Spleen (tissue), 13 donors: ENCODE measurements around the gene SLC7A4. TPM values are rescaled to one million over a fixed set of nuclear protein-coding genes. Genes with fewer than 3 reads are reported as not detected.

Experiments used
- DNase-seq: peaks from one replicate; pipeline ENCODE4 v3.0.0-alpha.2; 2020
- H3K27ac ChIP-seq, 8 donors: fragments of 200-600 bp; sonication (generic) in 7 of 8; 1 replicate in 4 of 8; 2 replicates in 4 of 8; pipeline versions ENCODE4 v1.5.0 to v1.8.0; 2016 to 2021; ENCODE audit warnings: inconsistent platforms in 4 of 8, mild to moderate bottlenecking in 4 of 8, moderate library complexity in 1 of 8
- H3K27me3 ChIP-seq, 7 donors: fragments of 200-600 bp; sonication (generic) in 6 of 7; replicated peaks in 1 of 7; 1 replicate in 4 of 7; 2 replicates in 3 of 7; pipeline versions ENCODE4 v1.5.0 to v1.8.0; 2016 to 2021; ENCODE audit warnings: inconsistent platforms in 3 of 7, mild to moderate bottlenecking in 1 of 7
- H3K36me3 ChIP-seq, 6 donors: fragments of 200-600 bp; sonication (generic) in 5 of 6; 1 replicate in 4 of 6; 2 replicates in 2 of 6; pipeline versions ENCODE4 v1.5.0 to v1.8.0; 2016 to 2021; ENCODE audit warnings: inconsistent platforms in 2 of 6
- H3K4me1 ChIP-seq, 6 donors: fragments of 200-600 bp; sonication (generic) in 5 of 6; 1 replicate in 3 of 6; 2 replicates in 3 of 6; pipeline versions ENCODE4 v1.5.0 to v1.8.0; 2016 to 2021; ENCODE audit warnings: inconsistent platforms in 3 of 6
- H3K4me3 ChIP-seq, 8 donors: fragments of 200-600 bp; sonication (generic) in 7 of 8; 1 replicate in 4 of 8; 2 replicates in 4 of 8; pipeline versions ENCODE4 v1.5.0 to v1.8.0; 2016 to 2021; ENCODE audit warnings: inconsistent platforms in 4 of 8, mild to moderate bottlenecking in 4 of 8, moderate library complexity in 2 of 8
- H3K9me3 ChIP-seq, 8 donors: fragments of 200-600 bp; sonication (generic) in 7 of 8; 1 replicate in 4 of 8; 2 replicates in 4 of 8; pipeline versions ENCODE4 v1.5.0 to v1.8.0; 2016 to 2021; ENCODE audit warnings: inconsistent platforms in 4 of 8
- POLR2A ChIP-seq, 3 donors: fragments of 450-650 bp; IDR thresholded peaks; one replicate each; pipeline ENCODE4 v1.5.1; 2017; ENCODE audit warnings: antibody characterized with exemption in 3 of 3, mild to moderate bottlenecking in 1 of 3
- POLR2AphosphoS5 ChIP-seq, 3 donors: sonication (generic); formaldehyde crosslinking; IDR thresholded peaks; one replicate each; pipeline ENCODE4 v1.5.1; 2017; ENCODE audit warnings: antibody characterized with exemption in 3 of 3
- WGBS, 5 donors: extraction: QIAGEN DNeasy Blood & Tissue Kit in 3 of 5; methylation state at CpG; one replicate each; pipeline versions ENCODE4 v1.1.5 to v1.1.7; 2013 to 2018; 5-methylcytosine and 5-hydroxymethylcytosine counted together
- intact Hi-C: fragments of 100-400 bp; cut with DNase I; formaldehyde crosslinking; loops from one replicate; pipeline ENCODE4 v1.15.0; 2023; ENCODE audit warnings: low total_unique reads
- long read RNA-seq, 2 donors: transcript quantifications; one replicate each; lab custom pipeline, GENCODE V29; 2026
- polyA plus RNA-seq, 3 donors: library from polyadenylated mRNA; stranded (reverse); fragments of 200-250 nt; gene quantifications; one replicate each; pipeline ENCODE4 v1.2.1, GENCODE V29; 2013
- total RNA-seq, 7 donors: library from RNA; depleted of rRNA in 3 of 7; stranded (reverse); fragments of >200 nt in 3 of 7; fragmentation: NEBNext Ultra II Directional in 4 of 7; extraction: Animal tissue kit (Norgen Biotek cat#: 25700) in 4 of 7; gene quantifications; one replicate each; pipeline versions ENCODE4 v1.1.0 to v1.2.1, GENCODE V29; 2016 to 2021
- TF ChIP-seq, protein P1 (sequence below), 11 experiments: fragments of 200-600 bp in 7 of 11; fragments of 450-650 bp in 4 of 11; sonication (generic) in 4 of 11; IDR thresholded peaks in 8 of 11; conservative IDR thresholded peaks in 3 of 11; 1 replicate in 7 of 11; 2 replicates in 4 of 11; pipeline versions ENCODE4 v1.4.0 to v1.8.0; 2016 to 2021; ENCODE audit warnings: antibody characterized with exemption in 11 of 11, inconsistent platforms in 4 of 11, mild to moderate bottlenecking in 1 of 11
- donor health status: healthy with polysubstance abuse.
- donor health status: DM: no; HTN: no; CAD: no; lungs with moderate emphysema.
- donor health status: DM: no; HTN: no; CAD: no.
- donor health status: Bipolar disorder and iron deficiency.
- donor health status: healthy.
- donor health status: DM: no; HTN: no; CAD: no.
- donor health status: DM: yes; HTN: yes; CAD: no.

Gene SLC7A4, protein sequence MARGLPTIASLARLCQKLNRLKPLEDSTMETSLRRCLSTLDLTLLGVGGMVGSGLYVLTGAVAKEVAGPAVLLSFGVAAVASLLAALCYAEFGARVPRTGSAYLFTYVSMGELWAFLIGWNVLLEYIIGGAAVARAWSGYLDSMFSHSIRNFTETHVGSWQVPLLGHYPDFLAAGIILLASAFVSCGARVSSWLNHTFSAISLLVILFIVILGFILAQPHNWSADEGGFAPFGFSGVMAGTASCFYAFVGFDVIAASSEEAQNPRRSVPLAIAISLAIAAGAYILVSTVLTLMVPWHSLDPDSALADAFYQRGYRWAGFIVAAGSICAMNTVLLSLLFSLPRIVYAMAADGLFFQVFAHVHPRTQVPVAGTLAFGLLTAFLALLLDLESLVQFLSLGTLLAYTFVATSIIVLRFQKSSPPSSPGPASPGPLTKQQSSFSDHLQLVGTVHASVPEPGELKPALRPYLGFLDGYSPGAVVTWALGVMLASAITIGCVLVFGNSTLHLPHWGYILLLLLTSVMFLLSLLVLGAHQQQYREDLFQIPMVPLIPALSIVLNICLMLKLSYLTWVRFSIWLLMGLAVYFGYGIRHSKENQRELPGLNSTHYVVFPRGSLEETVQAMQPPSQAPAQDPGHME
- total RNA-seq (under 1 TPM in 4 of 7 donors, not detected in 3; 0.13 to 0.95 (median 0.30) TPM), polyA plus RNA-seq (under 1 TPM; 0.11 to 0.42 (median 0.29) TPM)
- long read RNA-seq, donor 1, partial matches to known transcripts, result 0 of 1 reads
- long read RNA-seq, donor 1, other reads (novel, unspliced or antisense), result 0 of 1 reads
- long read RNA-seq, donor 2, result 0 reads

DNA sequence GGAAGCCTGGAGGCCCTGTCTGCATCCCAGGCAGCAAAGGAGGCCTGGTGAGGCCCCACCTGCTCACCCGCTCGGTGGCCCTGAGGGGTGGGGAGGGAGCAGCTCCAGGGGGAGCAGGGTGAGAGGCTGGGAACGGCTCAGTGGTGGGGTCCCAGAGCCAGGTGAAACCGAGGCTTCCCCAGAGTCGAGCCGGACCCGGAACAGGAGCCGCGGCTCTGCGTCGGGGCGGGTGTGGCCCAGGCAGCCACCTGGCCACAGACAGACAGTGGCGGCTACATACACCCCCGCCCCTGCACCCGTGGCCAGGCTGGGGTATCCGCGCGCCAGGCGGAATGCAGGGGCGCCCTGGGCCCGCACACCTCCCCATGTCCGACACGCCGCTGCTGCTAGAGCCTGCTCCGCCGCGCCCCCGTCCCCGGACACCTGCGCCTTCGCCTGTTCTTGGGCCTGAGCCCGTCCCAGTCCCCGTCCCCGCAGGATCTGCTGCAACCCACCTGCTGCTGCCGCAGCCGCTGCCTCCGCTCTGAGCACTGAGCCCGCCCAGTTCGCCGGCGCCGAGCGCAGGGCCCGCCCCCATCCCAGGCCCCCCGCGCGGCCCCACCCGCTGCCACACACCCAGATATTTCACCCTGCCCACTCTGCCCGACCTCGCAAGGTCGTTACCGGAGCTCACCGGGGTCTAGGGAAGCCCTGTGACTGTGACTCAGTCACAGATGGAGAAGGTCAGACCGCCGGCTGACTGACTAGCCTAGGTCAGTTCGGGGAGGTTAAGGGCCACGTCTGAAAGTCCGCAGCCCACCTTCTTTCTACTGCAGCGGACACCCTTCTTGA lies at the start of gene SLC7A4:
TSS of gene SLC7A4 (minus strand) at position 525 of the 831 bp plus-strand sequence. CDS start 749 bp downstream, outside the sequence.
- Histone ChIP-seq H3K36me3 (no peaks in the 10 kb centered on the region), H3K9me3 (no peaks in the 10 kb centered on the region), H3K4me1 (peaks cover 4 to 20% (median 10%) of the 10 kb centered on the region in 6 donors), H3K4me3 (peak within 1 kb of the TSS in 7 of 8 donors; percentile 17 to 62 (median 27)), H3K27me3 (peaks cover 0 to 49% (median 15%) of the 10 kb centered on the region in 7 donors), H3K27ac (peak within 1 kb of the TSS in 2 of 8 donors; percentile 3)
- 8 to 15% (median 9%) methylated on average over 36 to 59 of the region's 59 CpGs for WGBS, 5 donors
- TF ChIP-seq POLR2A (IDR thresholded peaks at IDR 0.05), result no peak
- no peak for TF ChIP-seq POLR2AphosphoS5 (IDR thresholded peaks at IDR 0.05)
- TF ChIP-seq, protein P1, sequence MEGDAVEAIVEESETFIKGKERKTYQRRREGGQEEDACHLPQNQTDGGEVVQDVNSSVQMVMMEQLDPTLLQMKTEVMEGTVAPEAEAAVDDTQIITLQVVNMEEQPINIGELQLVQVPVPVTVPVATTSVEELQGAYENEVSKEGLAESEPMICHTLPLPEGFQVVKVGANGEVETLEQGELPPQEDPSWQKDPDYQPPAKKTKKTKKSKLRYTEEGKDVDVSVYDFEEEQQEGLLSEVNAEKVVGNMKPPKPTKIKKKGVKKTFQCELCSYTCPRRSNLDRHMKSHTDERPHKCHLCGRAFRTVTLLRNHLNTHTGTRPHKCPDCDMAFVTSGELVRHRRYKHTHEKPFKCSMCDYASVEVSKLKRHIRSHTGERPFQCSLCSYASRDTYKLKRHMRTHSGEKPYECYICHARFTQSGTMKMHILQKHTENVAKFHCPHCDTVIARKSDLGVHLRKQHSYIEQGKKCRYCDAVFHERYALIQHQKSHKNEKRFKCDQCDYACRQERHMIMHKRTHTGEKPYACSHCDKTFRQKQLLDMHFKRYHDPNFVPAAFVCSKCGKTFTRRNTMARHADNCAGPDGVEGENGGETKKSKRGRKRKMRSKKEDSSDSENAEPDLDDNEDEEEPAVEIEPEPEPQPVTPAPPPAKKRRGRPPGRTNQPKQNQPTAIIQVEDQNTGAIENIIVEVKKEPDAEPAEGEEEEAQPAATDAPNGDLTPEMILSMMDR (IDR thresholded peaks at IDR 0.05 in 8 of 11, conservative IDR thresholded peaks at IDR 0.05 in 3 of 11), result no peak
- intact Hi-C loops, result no loop called here
- peak; percentile 70 for DNase-seq

DNA sequence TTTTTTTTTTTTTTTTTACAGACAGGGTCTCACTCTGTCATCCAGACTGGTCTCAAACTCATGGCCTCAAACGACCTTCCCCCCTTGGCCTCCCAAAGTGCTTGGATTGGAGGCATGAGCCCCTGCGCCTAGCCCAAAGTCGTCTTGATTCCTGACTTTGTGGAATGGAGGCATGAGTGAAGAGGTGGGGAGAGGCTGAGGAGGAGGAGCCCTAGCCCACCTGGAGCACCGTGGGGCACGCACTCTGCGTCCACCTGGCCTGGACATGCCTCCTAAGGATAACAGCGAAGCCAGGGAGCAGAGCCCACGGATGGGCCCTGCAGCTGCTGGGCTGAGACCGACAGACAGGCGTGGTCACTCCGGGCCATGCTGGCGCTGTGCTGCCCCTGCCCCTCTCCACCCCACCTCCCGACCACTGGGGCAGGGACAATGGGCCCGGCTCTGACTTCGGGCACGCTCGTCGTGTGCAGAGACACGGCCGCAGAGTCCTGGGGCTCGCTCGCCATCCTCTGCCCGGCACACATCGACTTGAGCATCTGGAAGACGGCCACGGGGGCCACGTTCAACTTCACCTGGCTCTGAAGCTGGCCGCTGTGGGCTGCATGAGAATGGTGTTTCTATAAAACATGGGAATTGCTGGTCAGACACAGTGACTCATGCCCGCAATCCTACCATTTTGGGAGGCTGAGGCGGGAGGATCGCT lies 48.2 kb upstream of the SLC7A4 start:
- H3K4me1 ChIP-seq, result no peaks in the 10 kb centered on the region
- H3K4me3 ChIP-seq, result no peak overlapping the region
- DNase-seq, result no peak
- H3K36me3 ChIP-seq, result no peaks in the 10 kb centered on the region
- intact Hi-C loops, result no loop called here
- no peaks in the 10 kb centered on the region for H3K9me3 ChIP-seq
- H3K27ac ChIP-seq, result no peak overlapping the region
- no peak for TF ChIP-seq POLR2A (IDR thresholded peaks at IDR 0.05)
- no peak for TF ChIP-seq POLR2AphosphoS5 (IDR thresholded peaks at IDR 0.05)
- TF ChIP-seq, protein P1 (IDR thresholded peaks at IDR 0.05 in 8 of 11, conservative IDR thresholded peaks at IDR 0.05 in 3 of 11), result no peak
- 87 to 93% (median 89%) methylated on average over 23 to 31 of the region's 31 CpGs for WGBS, 5 donors
- H3K27me3 ChIP-seq, result peaks cover 0 to 7% (median 0%) of the 10 kb centered on the region in 7 donors

GRCh38 chr22:21079493-21079892 lies 47.1 kb upstream of the SLC7A4 start:
- Histone ChIP-seq H3K27me3 (peaks cover 0 to 7% (median 0%) of the 10 kb centered on the region in 7 donors), H3K9me3 (no peaks in the 10 kb centered on the region), H3K36me3 (no peaks in the 10 kb centered on the region), H3K27ac (no peak overlapping the region), H3K4me1 (no peaks in the 10 kb centered on the region), H3K4me3 (no peak overlapping the region)
- WGBS, 5 donors, result 87 to 94% (median 92%) methylated on average over 5 of the region's 5 CpGs
- no peak for DNase-seq
- intact Hi-C loops, result no loop called here
- TF ChIP-seq POLR2A (IDR thresholded peaks at IDR 0.05), result no peak
- TF ChIP-seq POLR2AphosphoS5 (IDR thresholded peaks at IDR 0.05), result no peak
- TF ChIP-seq, protein P1 (IDR thresholded peaks at IDR 0.05 in 8 of 11, conservative IDR thresholded peaks at IDR 0.05 in 3 of 11), result no peak
